ENCODE data around the gene ABHD12. TPM values are rescaled to one million over a fixed set of nuclear protein-coding genes. Genes with fewer than 3 reads are reported as not detected.
A peak's percentile ranks its signal among the peaks of the same experiment; 100 is the strongest.

The ABHD12 gene
- total RNA-seq, 2 donors from 2014 or later, result 54.2 to 60.6 TPM

DNA sequence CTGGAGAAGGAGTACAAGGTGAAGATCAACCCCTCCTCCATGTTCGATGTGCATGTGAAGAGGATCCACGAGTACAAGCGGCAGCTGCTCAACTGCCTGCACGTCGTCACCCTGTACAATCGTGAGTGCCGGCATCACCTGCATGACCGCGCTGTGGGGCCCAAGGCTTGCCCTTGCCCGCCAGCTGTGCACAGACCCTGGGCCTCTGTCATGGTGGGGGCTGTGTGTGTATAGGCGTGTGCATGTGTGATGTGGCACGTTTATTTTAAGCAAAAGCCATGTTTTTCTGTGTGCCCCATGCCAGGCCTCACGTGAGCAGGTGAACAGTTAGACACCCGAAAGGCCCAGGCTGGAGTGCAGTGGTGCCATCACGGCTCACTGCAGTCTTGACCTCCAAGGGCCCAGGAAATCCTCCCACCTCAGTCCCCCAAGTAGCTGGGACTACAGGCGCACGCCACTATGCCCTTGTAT lies 106.5 kb downstream of the ABHD12 start:
- DNase-seq, result no peak
- intact Hi-C loops (cut with DNase I), result no loop called here
- Histone ChIP-seq H3K36me3 (peaks cover 53% of the 10 kb centered on the region), H3K4me1 (no peaks in the 10 kb centered on the region), H3K9me3 (no peaks in the 10 kb centered on the region), H3K27me3 (no peaks in the 10 kb centered on the region), H3K27ac (no peak overlapping the region), H3K9ac (ENCODE audit: low read depth in 2 of 2, low read length in 2 of 2) (no peak overlapping the region), H3K4me3 (no peak overlapping the region)
- TF ChIP-seq, protein P1, sequence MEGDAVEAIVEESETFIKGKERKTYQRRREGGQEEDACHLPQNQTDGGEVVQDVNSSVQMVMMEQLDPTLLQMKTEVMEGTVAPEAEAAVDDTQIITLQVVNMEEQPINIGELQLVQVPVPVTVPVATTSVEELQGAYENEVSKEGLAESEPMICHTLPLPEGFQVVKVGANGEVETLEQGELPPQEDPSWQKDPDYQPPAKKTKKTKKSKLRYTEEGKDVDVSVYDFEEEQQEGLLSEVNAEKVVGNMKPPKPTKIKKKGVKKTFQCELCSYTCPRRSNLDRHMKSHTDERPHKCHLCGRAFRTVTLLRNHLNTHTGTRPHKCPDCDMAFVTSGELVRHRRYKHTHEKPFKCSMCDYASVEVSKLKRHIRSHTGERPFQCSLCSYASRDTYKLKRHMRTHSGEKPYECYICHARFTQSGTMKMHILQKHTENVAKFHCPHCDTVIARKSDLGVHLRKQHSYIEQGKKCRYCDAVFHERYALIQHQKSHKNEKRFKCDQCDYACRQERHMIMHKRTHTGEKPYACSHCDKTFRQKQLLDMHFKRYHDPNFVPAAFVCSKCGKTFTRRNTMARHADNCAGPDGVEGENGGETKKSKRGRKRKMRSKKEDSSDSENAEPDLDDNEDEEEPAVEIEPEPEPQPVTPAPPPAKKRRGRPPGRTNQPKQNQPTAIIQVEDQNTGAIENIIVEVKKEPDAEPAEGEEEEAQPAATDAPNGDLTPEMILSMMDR (IDR thresholded peaks at IDR 0.05), result no peak

DNA sequence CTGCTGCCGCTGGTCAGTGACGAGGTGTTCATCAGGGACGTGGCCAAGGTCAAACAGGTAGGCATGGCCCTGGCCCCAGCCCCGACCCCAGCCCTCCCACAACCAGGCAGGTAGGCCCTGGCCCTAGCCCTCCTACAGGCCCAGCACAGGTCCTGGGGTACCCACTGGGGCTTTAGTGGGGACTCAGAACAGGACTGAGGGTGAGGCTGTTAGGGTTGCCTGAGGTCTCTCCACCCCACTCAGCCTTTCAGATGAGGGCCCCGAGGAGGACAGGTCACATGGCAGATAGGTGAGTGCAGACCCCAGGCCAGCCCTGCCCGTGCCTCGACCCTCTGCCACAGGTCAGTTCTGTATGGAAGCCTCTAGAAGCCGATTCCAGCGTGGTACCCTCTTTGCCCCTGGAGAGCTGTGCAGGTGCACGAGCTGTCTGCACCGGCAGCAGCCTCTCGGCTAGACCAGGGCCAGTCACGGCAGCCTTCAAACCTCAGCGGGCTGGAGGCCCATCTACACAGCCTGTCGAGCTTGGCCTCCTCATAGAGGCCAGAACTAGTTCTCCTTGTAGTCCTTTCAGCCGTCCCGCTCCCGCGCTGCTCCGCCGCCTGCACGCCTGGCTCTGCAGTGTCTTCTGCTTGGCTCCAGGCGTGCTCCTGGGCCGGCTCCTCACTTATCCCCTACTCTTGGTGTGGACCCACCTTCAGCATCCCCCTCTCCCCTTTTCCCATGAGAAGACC lies 107.2 kb downstream of the ABHD12 start:
- Histone ChIP-seq H3K36me3 (peaks cover 46% of the 10 kb centered on the region), H3K4me1 (no peaks in the 10 kb centered on the region), H3K9ac (ENCODE audit: low read depth in 2 of 2, low read length in 2 of 2) (no peak overlapping the region), H3K27ac (no peak overlapping the region), H3K27me3 (no peaks in the 10 kb centered on the region), H3K9me3 (no peaks in the 10 kb centered on the region), H3K4me3 (no peak overlapping the region)
- intact Hi-C loops (cut with DNase I), result no loop called here
- DNase-seq, result no peak
- TF ChIP-seq, protein P1 (IDR thresholded peaks at IDR 0.05), result no peak

DNA sequence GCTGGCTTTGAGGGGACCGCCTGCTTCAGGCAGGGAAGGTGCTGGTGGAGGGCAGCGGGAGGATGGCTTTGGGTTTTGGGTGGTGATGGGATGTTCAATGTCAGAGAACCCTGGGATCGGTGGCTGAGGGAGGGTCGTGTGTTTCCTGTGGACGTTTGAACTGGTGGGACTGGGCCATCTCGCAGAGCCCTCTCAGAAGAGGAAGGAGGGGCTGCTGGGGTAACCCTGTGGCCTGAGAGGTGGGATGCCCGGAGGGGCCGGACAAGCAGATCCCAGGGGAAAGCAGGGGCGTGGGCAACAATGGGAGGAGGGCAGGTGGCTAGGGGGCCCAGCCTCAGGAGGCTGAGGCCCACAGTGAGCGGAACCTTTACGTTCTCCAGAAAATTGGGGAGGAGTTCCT lies 107.8 kb downstream of the ABHD12 start:
- no peak for DNase-seq
- TF ChIP-seq, protein P1 (IDR thresholded peaks at IDR 0.05), result no peak
- peaks cover 45% of the 10 kb centered on the region for H3K36me3 ChIP-seq

DNA sequence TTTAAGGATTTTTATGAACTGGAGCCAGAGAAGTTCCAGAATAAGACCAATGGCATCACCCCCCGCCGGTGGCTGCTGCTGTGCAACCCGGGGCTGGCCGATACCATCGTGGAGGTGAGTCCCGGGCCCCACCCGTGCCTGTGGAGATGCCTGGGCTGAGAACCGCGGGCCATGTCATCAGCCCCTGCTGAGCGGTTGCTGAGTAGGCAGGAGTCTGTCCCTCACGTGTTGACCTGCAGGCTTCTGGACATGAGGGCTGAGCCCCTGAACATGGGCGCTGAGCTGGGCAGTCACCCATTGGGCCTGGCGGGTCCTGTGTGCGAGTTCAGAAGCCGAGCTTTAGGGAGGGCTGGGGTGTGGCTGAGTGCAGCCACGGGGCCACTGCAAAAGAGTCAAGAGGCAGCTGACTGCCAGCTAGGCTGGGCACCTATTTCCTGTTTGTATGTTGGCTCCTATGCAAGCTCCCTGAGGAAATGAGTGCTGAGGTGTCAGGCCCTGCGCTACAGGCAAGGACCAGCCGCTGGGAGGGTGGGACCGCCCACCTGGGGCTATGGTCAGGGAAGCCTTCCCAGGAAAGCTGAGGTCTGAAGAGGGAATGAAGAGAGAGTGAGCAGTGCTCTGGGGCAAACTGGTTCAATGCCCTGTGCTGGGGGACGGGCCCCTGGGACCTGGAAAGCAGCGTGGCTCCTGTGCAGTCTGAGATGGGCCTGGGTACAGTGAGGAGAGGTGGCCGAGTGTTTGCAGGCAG lies 108.4 kb downstream of the ABHD12 start:
- DNase-seq, result no peak
- intact Hi-C loops (cut with DNase I), result no loop called here
- Histone ChIP-seq H3K27me3 (no peaks in the 10 kb centered on the region), H3K9me3 (no peaks in the 10 kb centered on the region), H3K4me1 (no peaks in the 10 kb centered on the region), H3K4me3 (no peak overlapping the region), H3K27ac (no peak overlapping the region), H3K36me3 (peaks cover 46% of the 10 kb centered on the region), H3K9ac (ENCODE audit: low read depth in 2 of 2, low read length in 2 of 2) (peak overlapping the region in 1 of 2 donors; percentile 17)
- TF ChIP-seq, protein P1 (IDR thresholded peaks at IDR 0.05), result no peak

More for the DNA sequence above, 107.8 kb downstream of the ABHD12 start:
- Histone ChIP-seq H3K27ac (no peak overlapping the region), H3K9ac (ENCODE audit: low read depth in 2 of 2, low read length in 2 of 2) (no peak overlapping the region), H3K9me3 (no peaks in the 10 kb centered on the region), H3K27me3 (no peaks in the 10 kb centered on the region), H3K4me3 (no peak overlapping the region), H3K4me1 (no peaks in the 10 kb centered on the region)
- intact Hi-C loops (cut with DNase I), result no loop called here

DNA sequence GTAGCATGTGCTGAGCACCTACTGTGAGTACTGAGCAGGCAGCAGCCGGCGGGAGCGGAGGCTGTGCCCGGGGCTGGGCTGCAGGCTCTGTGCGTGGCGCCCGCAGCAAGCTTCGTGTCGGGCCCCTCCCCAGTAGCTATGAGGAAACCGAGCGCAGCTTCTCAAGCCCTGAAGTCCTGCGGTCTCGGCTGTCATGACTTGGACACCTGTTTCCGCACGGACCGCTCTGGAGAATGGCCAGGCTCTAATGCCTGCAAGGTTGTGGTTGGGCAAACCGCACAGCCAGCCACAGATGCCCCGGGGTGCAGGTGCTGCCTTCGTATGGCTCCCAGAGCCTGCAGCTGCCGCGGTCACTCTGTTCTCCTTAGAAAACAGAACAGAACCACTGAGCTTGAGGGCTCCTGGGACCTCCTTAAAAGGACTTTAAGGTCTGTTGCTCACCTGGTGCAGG lies 109.1 kb downstream of the ABHD12 start:
- Histone ChIP-seq H3K9me3 (no peaks in the 10 kb centered on the region), H3K4me3 (no peak overlapping the region), H3K27ac (no peak overlapping the region), H3K36me3 (peaks cover 45% of the 10 kb centered on the region), H3K4me1 (no peaks in the 10 kb centered on the region), H3K9ac (ENCODE audit: low read depth in 2 of 2, low read length in 2 of 2) (no peak overlapping the region), H3K27me3 (no peaks in the 10 kb centered on the region)
- DNase-seq, result no peak
- intact Hi-C loops (cut with DNase I), result no loop called here
- TF ChIP-seq, protein P1 (IDR thresholded peaks at IDR 0.05), result no peak
